Purkinje cell (primary cell): ENCODE data around the gene TOX4. TPM values are rescaled to one million over a fixed set of nuclear protein-coding genes. Genes with fewer than 3 reads are reported as not detected.

Experiments used
- polyA plus RNA-seq: library from polyadenylated mRNA; unstranded; fragments of >200 nt; fragmentation: Nextera tagmentation; gene quantifications from 2 replicates; pipeline ENCODE4 v1.2.1, GENCODE V29; 2014

The TOX4 gene
- 54.3 and 82.3 TPM in 2 replicates for polyA plus RNA-seq

DNA sequence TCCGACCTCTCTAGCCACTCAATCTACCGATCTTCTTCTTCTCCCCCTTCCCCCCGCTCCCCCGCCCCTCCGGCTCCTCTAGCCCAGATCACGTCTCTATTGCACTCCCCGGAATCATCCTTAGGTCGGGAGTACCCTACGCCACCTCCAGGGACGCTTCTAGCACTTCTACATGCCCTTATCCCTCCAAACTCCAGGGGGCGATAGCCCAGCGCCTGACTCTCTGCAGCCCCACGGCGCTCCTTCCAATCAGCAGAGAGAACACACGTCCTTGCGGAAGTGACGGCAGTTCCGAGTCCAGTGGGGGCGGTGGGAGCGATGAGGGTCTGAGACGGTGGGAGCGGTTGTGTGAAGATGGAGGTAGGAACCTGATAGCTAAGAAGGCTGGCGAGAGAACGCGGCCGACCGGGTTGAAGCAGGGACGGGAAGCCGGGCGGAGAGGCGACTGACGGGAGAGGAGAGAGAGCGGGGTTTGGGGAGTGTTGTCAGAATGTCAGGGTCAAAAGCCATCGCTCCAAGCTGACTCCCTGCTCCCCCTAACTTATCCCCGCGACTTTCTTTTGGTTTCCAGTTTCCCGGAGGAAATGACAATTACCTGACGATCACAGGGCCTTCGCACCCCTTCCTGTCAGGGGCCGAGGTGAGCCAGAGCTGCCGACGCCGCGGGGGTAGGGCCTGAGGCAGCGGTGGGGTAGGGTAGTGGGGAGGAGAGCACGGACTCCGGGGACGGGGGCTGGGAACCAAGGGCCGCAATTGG, at the start of gene TOX4, which contains the start of gene RAB2B:
TSS of gene TOX4 (plus strand) at position 271 of the 757 bp plus-strand sequence. CDS start at position 355, 84 bp downstream.
TSS of gene RAB2B (minus strand) at position 35 of the 757 bp plus-strand sequence. CDS start 87 bp downstream, outside the sequence.

DNA sequence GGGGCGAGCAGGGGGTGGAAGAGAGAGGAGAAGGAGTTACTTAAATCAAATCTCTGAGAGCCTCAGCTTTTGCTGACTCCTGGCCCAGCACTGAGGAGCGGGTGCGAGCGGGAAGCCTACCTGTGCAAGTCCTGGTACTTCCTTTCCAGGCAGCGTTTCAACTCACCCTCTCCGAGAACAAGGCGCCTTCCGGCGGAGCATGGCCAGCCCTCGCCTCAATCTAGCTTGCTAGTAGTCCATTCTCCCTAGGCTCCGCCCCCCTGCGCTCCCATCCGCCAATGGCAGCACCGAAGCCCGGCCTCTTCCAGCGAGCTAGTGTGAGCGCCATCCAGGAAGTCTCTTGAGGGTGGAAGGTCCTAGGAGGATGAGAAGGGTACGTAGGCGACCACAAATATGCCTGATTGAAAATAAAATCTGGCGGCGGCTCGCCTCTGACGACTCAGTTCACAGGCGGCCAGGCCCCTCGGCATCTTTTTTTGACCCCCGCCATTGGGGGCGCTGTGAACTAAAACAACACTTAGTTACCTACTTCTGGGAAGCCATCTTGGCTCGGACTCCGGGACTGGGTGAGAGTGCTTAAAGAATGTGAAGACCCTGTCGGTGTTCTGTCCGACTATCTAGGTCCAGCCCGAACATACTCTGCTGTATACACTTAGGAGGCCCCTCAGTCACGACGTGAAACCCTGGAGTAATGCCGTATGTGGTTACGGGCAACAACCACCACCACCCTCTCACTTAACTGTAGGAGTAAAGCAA, 20.9 kb upstream of the TOX4 start, which contains the start of gene CHD8:
TSS of gene CHD8 (minus strand) at position 212 of the 756 bp plus-strand sequence. CDS start 24,480 bp downstream, outside the sequence.

GRCh38 chr14:21510735-21511657, 34.0 kb downstream of the TOX4 start, which contains the start of gene METTL3:
Gene METTL3 (minus strand): TSS chr14:21511340. CDS start chr14:21511223, 117 bp downstream.

GRCh38 chr14:21525962-21526671, 49.1 kb downstream of the TOX4 start, which contains the start of gene SALL2:
Gene SALL2 (minus strand): TSS chr14:21526346. CDS start chr14:21526127, 219 bp downstream.

Other genes starting within 250 kb of the TOX4 start
- gene HNRNPC, start 207.8 kb upstream of the TOX4 start, polyA plus RNA-seq, result 281 and 301 TPM in 2 replicates
- gene RPGRIP1, start 197.1 kb upstream of the TOX4 start, polyA plus RNA-seq, result 0.74 and 6.9 TPM in 2 replicates
- 64.5 and 120 TPM in 2 replicates for gene SUPT16H, start 93.2 kb upstream of the TOX4 start, polyA plus RNA-seq
- 31.3 and 38.8 TPM in 2 replicates for gene CHD8, start 21.1 kb upstream of the TOX4 start, polyA plus RNA-seq
- gene RAB2B, start 236 bp upstream of the TOX4 start, polyA plus RNA-seq, result 19.2 and 34.4 TPM in 2 replicates
- 30.6 and 32.1 TPM in 2 replicates for gene METTL3, start 34.1 kb downstream of the TOX4 start, polyA plus RNA-seq
- gene SALL2, start 49.2 kb downstream of the TOX4 start, polyA plus RNA-seq, result 43.9 and 64.4 TPM in 2 replicates
- not detected in 2 replicates for gene OR10G3, start 102.9 kb downstream of the TOX4 start, polyA plus RNA-seq
- not detected in 2 replicates for gene OR10G2, start 157.7 kb downstream of the TOX4 start, polyA plus RNA-seq
- gene OR4E2, start 176.6 kb downstream of the TOX4 start, polyA plus RNA-seq, result not detected in 2 replicates
- not detected in 2 replicates for gene OR4E1, start 196.6 kb downstream of the TOX4 start, polyA plus RNA-seq